ENCODE data around the gene CIITA.

The CIITA gene

GRCh38 chr16:10849736-10850477, 27.1 kb upstream of the CIITA start:
- no peak for DNase-seq

- DNase-seq = no peak
These were observed 26.5 kb upstream of the CIITA start for GRCh38 chr16:10850478-10850850.

- DNase-seq = no peak
These were observed 25.5 kb upstream of the CIITA start for GRCh38 chr16:10851512-10851911.

GRCh38 chr16:10852286-10852685, 24.7 kb upstream of the CIITA start:
- no peak for DNase-seq

GRCh38 chr16:10852948-10853347, 24.1 kb upstream of the CIITA start:
- no peak for DNase-seq

GRCh38 chr16:10856042-10856441, 21.0 kb upstream of the CIITA start:
- DNase-seq = no peak

- DNase-seq = no peak
These were observed 18.8 kb upstream of the CIITA start for GRCh38 chr16:10858203-10858602.

- DNase-seq = no peak
These were observed 18.0 kb upstream of the CIITA start for GRCh38 chr16:10859020-10859419.

- DNase-seq = no peak
These were observed 17.3 kb upstream of the CIITA start for GRCh38 chr16:10859658-10860057.

- peak; percentile 7 for DNase-seq
These were observed 14.6 kb upstream of the CIITA start for GRCh38 chr16:10862438-10862837.

- DNase-seq = no peak
These were observed 10.7 kb upstream of the CIITA start for GRCh38 chr16:10865991-10866966.

- DNase-seq = no peak
These were observed 9.8 kb upstream of the CIITA start for GRCh38 chr16:10867199-10867598.

GRCh38 chr16:10868104-10868595, 8.9 kb upstream of the CIITA start:
- DNase-seq = no peak

GRCh38 chr16:10868596-10869469, 8.2 kb upstream of the CIITA start:
- DNase-seq = no peak

- DNase-seq = no peak
These were observed 6.7 kb upstream of the CIITA start for GRCh38 chr16:10870137-10870776.

GRCh38 chr16:10870808-10871156, 6.2 kb upstream of the CIITA start:
- DNase-seq = no peak

- peak; percentile 84 for DNase-seq
These were observed 5.6 kb upstream of the CIITA start for GRCh38 chr16:10871157-10871991.

- DNase-seq = no peak
These were observed 687 bp upstream of the CIITA start for GRCh38 chr16:10876315-10876714.

GRCh38 chr16:10877472-10877946, 507 bp downstream of the CIITA start:
- no peak for DNase-seq

- DNase-seq = no peak
These were observed 1.3 kb downstream of the CIITA start for GRCh38 chr16:10878328-10878643.

Data from fibroblast of skin of back (primary cell).